ENCODE results near the gene KANK2.

- TF ChIP-seq MXD4 (CRISPR knock-in tag; IDR thresholded peaks at IDR 0.05; ENCODE audit: borderline replicate concordance) (no peak), IRF1 (CRISPR knock-in tag; IDR thresholded peaks at IDR 0.05) (no peak), USF2 (CRISPR knock-in tag; IDR thresholded peaks at IDR 0.05) (no peak), CTCF (IDR thresholded peaks at IDR 0.05) (no peak), ESRRA (CRISPR knock-in tag; IDR thresholded peaks at IDR 0.05; ENCODE audit: borderline replicate concordance) (no peak), NR2C2 (CRISPR knock-in tag; IDR thresholded peaks at IDR 0.05) (no peak), CDX4 (CRISPR knock-in tag; IDR thresholded peaks at IDR 0.05; ENCODE audit: borderline replicate concordance) (no peak), JUN (CRISPR knock-in tag; IDR thresholded peaks at IDR 0.05) (no peak)
These were observed 15.9 kb downstream of the KANK2 start for GRCh38 chr19:11181488-11181887.
